ENCODE measurements around the gene LAMB1. TPM values are rescaled to one million over a fixed set of nuclear protein-coding genes. Genes with fewer than 3 reads are reported as not detected.

LAMB1 gene
- 100 to 1,000 TPM; 112 to 134 (median 123) TPM for total RNA-seq (2021; fragmentation: NEBNext Ultra II Directional; extraction: Animal tissue kit (Norgen Biotek cat#: 25700))
- long read RNA-seq, full-length matches to known transcripts = 13 of 48 reads
- long read RNA-seq, partial matches to known transcripts = 31 of 48 reads
- long read RNA-seq, other reads (novel, unspliced or antisense) = 4 of 48 reads

GRCh38 chr7:108002726-108003598, at the start of gene LAMB1:
Gene LAMB1 (minus strand): TSS chr7:108003161. CDS start chr7:108002885, 276 bp downstream.
- TF ChIP-seq, protein P1, sequence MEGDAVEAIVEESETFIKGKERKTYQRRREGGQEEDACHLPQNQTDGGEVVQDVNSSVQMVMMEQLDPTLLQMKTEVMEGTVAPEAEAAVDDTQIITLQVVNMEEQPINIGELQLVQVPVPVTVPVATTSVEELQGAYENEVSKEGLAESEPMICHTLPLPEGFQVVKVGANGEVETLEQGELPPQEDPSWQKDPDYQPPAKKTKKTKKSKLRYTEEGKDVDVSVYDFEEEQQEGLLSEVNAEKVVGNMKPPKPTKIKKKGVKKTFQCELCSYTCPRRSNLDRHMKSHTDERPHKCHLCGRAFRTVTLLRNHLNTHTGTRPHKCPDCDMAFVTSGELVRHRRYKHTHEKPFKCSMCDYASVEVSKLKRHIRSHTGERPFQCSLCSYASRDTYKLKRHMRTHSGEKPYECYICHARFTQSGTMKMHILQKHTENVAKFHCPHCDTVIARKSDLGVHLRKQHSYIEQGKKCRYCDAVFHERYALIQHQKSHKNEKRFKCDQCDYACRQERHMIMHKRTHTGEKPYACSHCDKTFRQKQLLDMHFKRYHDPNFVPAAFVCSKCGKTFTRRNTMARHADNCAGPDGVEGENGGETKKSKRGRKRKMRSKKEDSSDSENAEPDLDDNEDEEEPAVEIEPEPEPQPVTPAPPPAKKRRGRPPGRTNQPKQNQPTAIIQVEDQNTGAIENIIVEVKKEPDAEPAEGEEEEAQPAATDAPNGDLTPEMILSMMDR (IDR thresholded peaks at IDR 0.05) = no peak
- DNase-seq = peak; percentile 34
- peaks cover 13% of the 10 kb centered on the region for H3K36me3 Mint-ChIP-seq (ENCODE audit: low read depth)
- H3K4me1 Mint-ChIP-seq (ENCODE audit: low read depth) = peaks cover 55% of the 10 kb centered on the region
- H3K4me3 Mint-ChIP-seq = peak within 1 kb of the TSS; percentile 96
- H3K27me3 Mint-ChIP-seq (ENCODE audit: insufficient read depth) = peaks cover 8% of the 10 kb centered on the region
- no peaks in the 10 kb centered on the region for H3K9me3 Mint-ChIP-seq
- H3K27ac Mint-ChIP-seq = peak within 1 kb of the TSS; percentile 83

GRCh38 chr7:108051454-108051853, 48.5 kb upstream of the LAMB1 start:
- DNase-seq = no peak
- TF ChIP-seq, protein P1 (IDR thresholded peaks at IDR 0.05) = no peak
- Mint-ChIP-seq H3K36me3 (ENCODE audit: low read depth) (no peaks in the 10 kb centered on the region), H3K27me3 (ENCODE audit: insufficient read depth) (no peaks in the 10 kb centered on the region; the same call in 1 of the 2 replicates), H3K4me3 (no peak overlapping the region), H3K9me3 (no peaks in the 10 kb centered on the region), H3K27ac (no peak overlapping the region), H3K4me1 (ENCODE audit: low read depth) (peaks cover 15% of the 10 kb centered on the region)

GRCh38 chr7:108049962-108050361, 47.0 kb upstream of the LAMB1 start:
- DNase-seq = no peak
- TF ChIP-seq, protein P1 (IDR thresholded peaks at IDR 0.05) = no peak
- no peak overlapping the region for H3K4me3 Mint-ChIP-seq
- no peak overlapping the region for H3K27ac Mint-ChIP-seq
- H3K27me3 Mint-ChIP-seq (ENCODE audit: insufficient read depth) = peaks cover 1% of the 10 kb centered on the region
- no peaks in the 10 kb centered on the region for H3K9me3 Mint-ChIP-seq
- H3K4me1 Mint-ChIP-seq (ENCODE audit: low read depth) = peaks cover 15% of the 10 kb centered on the region
- H3K36me3 Mint-ChIP-seq (ENCODE audit: low read depth) = no peaks in the 10 kb centered on the region

DNA sequence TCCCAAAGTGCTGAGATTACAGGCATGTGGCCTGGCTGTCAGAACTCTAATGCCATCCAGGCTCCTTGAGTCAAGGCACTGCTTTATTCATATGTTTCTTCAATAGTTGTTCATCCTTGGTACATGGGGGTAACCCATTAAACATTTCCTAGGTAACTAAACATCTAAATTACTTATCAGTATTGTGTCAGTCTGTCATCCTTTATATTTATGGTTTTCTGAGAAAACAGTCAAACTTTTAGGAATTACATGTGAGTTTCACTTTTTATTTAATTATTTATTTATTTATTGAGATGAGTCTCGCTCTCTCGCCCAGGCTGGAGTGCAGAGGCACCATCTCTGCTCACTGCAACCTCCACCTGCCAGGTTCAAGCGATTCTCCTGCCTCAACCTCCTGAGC, 45.5 kb upstream of the LAMB1 start:
- no peaks in the 10 kb centered on the region for H3K9me3 Mint-ChIP-seq
- no peak overlapping the region for H3K4me3 Mint-ChIP-seq
- peaks cover 2% of the 10 kb centered on the region for H3K27me3 Mint-ChIP-seq (ENCODE audit: insufficient read depth)
- H3K4me1 Mint-ChIP-seq (ENCODE audit: low read depth) = peaks cover 15% of the 10 kb centered on the region
- H3K36me3 Mint-ChIP-seq (ENCODE audit: low read depth) = no peaks in the 10 kb centered on the region
- TF ChIP-seq, protein P1 (IDR thresholded peaks at IDR 0.05) = no peak
- DNase-seq = no peak
- no peak overlapping the region for H3K27ac Mint-ChIP-seq

GRCh38 chr7:108046952-108047506, 44.1 kb upstream of the LAMB1 start:
- Mint-ChIP-seq H3K27me3 (ENCODE audit: insufficient read depth) (peaks cover 2% of the 10 kb centered on the region; the same call in 1 of the 2 replicates), H3K4me1 (ENCODE audit: low read depth) (peaks cover 15% of the 10 kb centered on the region)

More at GRCh38 chr7:108046952-108047506, 44.1 kb upstream of the LAMB1 start:
- H3K36me3 Mint-ChIP-seq (ENCODE audit: low read depth) = no peaks in the 10 kb centered on the region
- H3K27ac Mint-ChIP-seq = no peak overlapping the region
- TF ChIP-seq, protein P1 (IDR thresholded peaks at IDR 0.05) = no peak
- no peak overlapping the region for H3K4me3 Mint-ChIP-seq
- no peaks in the 10 kb centered on the region for H3K9me3 Mint-ChIP-seq
- DNase-seq = no peak

Data from HFFc6 (cell line).